Measurements from ENCODE around the gene MYL1. TPM values are rescaled to one million over a fixed set of nuclear protein-coding genes. Genes with fewer than 3 reads are reported as not detected.
A peak's percentile ranks its signal among the peaks of the same experiment; 100 is the strongest.

MYL1 gene
- total RNA-seq, 1 donor from 2014 or later: not detected

DNA sequence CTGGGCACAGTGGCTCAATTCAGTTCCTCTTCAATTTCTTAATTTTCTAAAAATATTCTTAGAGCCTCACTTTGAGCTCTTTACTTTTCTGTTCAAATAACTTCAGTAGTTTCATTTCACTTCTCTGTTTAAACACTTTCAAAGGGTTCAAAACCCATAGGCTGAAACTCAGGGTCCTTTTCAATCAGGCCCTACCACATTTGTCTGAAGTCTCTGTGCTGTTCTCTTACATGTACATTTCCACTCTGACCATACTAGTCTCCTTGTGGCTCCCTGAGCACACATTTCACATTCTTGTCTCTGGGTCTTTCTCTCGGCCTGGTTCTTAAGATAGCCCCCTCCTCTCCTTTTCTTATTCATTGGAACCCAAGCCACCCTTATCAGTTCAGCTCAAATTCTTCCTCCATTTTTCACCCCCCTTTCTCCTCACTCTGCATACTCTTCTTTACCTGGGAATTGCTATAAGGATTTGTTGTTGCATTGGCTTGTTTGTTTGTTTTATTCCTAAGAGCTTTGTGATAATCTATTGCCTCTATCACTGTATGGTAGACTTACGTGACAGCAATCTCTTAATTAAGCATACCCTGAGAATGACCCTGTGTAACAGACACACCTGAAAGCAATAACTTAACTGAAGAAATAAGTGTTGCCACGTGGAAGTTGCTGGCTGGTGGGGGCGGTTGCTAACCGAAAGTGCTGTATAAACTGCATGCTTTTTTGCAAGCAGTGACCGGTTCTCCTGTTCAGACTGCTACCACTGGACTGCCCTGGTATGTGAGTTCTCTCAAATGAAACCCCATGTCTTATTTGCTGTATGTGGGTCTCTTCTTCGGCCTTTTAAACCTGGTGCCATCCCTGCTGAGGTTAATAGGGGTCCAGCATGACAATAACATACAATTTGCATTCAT is 62.0 kb downstream of the MYL1 start:
- H3K9me3 ChIP-seq: no peaks in the 10 kb centered on the region
- DNase-seq (ENCODE audit: low spot score in 2 of 2): no peak
- H3K4me3 ChIP-seq: no peak overlapping the region
- no peaks in the 10 kb centered on the region for H3K4me1 ChIP-seq
- TF ChIP-seq, protein P1, sequence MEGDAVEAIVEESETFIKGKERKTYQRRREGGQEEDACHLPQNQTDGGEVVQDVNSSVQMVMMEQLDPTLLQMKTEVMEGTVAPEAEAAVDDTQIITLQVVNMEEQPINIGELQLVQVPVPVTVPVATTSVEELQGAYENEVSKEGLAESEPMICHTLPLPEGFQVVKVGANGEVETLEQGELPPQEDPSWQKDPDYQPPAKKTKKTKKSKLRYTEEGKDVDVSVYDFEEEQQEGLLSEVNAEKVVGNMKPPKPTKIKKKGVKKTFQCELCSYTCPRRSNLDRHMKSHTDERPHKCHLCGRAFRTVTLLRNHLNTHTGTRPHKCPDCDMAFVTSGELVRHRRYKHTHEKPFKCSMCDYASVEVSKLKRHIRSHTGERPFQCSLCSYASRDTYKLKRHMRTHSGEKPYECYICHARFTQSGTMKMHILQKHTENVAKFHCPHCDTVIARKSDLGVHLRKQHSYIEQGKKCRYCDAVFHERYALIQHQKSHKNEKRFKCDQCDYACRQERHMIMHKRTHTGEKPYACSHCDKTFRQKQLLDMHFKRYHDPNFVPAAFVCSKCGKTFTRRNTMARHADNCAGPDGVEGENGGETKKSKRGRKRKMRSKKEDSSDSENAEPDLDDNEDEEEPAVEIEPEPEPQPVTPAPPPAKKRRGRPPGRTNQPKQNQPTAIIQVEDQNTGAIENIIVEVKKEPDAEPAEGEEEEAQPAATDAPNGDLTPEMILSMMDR (IDR thresholded peaks at IDR 0.05): no peak
- no peaks in the 10 kb centered on the region for H3K27me3 ChIP-seq
- no peaks in the 10 kb centered on the region for H3K36me3 ChIP-seq
- intact Hi-C loops (cut with DNase I): loop anchor here (5.0 kb wide), 1 partner anchor 904 kb away; no protein-coding TSS in a partner anchor
- H3K27ac ChIP-seq: no peak overlapping the region

DNA sequence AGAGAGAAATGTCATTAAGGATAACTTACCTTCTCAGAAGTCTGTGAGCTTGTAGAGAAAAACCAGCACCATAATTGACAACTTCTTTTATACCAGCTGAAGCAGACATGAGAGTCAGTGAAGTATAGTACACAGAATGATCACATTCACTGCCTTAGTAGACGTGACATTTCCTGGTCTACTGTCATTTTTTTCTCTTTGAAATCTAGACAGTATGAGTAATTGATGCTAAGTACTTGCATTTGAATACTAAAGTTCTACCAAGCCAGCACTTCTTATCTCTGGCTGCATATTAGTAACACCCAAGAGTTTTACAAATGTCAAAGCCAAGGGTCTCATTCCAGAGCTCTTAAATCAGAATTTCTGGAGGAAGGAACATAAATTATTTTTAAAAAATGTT is 64.4 kb downstream of the MYL1 start:
- no peaks in the 10 kb centered on the region for H3K9me3 ChIP-seq
- TF ChIP-seq, protein P1 (IDR thresholded peaks at IDR 0.05): no peak
- no peaks in the 10 kb centered on the region for H3K4me1 ChIP-seq
- H3K36me3 ChIP-seq: no peaks in the 10 kb centered on the region
- DNase-seq (ENCODE audit: low spot score in 2 of 2): no peak
- H3K4me3 ChIP-seq: no peak overlapping the region
- intact Hi-C loops (cut with DNase I): loop anchor here (5.0 kb wide), 1 partner anchor 907 kb away; no protein-coding TSS in a partner anchor
- H3K27ac ChIP-seq: peak overlapping the region; percentile 38 to 41
- H3K27me3 ChIP-seq: no peaks in the 10 kb centered on the region

Other genes with a start within 250 kb of the MYL1 start
- 39.6 TPM for gene KANSL1L, start 143.8 kb downstream of the MYL1 start, total RNA-seq
- 18.5 TPM for gene ACADL, start 89.7 kb downstream of the MYL1 start, total RNA-seq
- gene LANCL1, start 161.6 kb upstream of the MYL1 start, total RNA-seq: 16.4 TPM
- 9.4 TPM for gene CPS1, start 241.4 kb upstream of the MYL1 start, total RNA-seq

All from ascending aorta (tissue), 2 donors.